ENCODE data around the gene NUDCD3. TPM values are rescaled to one million over a fixed set of nuclear protein-coding genes. Genes with fewer than 3 reads are reported as not detected.

The NUDCD3 gene
- total RNA-seq, 1 donor from 2014 or later, result 107 TPM

DNA sequence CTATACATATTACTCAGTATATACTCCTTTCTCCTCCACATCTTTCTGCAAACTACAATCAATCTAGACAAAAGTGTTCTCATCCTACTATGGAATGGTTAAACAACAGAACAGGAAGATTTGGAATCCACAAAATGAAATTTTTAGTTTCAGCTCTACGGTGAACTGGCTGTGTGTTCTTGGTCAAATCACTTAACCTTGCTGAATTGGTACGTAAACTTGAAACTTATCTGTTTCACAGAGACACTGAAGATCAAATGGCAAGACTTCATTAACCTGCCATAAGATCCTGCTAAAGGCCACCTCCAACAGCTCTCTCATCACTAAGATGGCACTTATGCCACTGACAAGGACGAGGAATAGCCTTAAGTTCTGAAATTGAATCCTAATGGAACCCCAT is 1.5 kb downstream of the NUDCD3 start:
- DNase-seq, result no peak
- ATAC-seq (ENCODE audit: poor library complexity), result no peak
- intact Hi-C loops (cut with DNase I), result no loop called here

GRCh38 chr7:44486693-44487092 is 3.8 kb downstream of the NUDCD3 start:
- DNase-seq (no peak), ATAC-seq (ENCODE audit: poor library complexity) (no peak)
- intact Hi-C loops (cut with DNase I), result no loop called here

DNA sequence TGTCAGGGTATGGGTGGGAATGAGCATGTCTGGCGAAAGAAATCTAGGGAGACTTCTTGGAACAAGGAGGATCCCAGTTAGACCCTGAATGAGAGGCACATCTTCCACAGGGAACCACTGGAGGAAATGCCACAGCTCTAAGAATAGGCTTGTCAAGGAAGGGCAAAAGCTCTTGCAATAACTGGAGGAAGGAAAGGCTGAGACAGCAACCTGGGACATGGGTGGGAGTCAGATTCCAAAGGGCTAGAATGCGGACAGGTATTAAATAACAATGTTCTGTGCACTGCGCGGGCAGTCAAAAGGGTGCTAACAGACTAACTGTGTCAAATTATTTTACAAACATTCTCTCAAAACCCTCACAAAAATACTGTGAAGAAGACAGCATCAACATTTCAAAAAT is 4.5 kb downstream of the NUDCD3 start:
- ATAC-seq (ENCODE audit: poor library complexity) (no peak), DNase-seq (no peak)
- intact Hi-C loops (cut with DNase I), result no loop called here

DNA sequence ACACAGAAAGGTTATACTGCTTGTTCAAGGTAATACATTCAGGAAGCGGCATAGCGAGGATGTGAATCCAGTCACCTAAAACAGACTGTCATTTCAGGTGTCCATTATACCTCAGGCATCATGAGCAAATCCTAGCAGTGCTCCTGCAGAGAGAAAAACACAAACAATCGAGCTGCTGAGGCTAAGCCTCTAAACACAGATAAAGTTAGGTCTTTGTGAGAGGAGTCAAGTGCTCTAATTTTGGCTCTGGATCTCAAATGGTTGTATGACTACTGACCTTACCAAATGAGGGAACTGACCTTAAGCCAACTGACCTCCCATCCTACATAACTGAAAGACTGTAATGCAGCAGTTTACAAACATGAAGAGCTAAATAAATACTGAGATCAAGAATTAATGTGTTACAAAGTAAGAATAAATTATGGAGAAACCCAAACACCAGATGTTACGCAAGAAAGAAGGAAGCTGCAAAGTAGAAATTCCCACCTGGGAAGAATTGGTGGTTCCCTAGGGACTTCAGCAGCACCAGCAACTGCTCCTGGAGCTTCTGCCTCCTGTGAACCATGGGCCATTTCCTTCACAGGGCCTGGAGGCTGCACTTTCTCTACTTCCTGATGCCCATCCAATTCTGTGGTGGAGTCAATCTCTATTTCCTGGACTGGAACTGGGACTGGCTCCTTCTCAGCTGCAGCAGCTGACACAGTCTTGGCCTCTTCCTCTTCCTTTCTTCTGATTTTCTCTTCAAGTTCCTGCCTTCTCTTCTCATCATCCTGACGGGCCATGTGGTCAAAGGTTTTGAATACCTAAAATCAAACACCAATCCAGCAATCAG is 5.8 kb downstream of the NUDCD3 start:
- DNase-seq (no peak), ATAC-seq (ENCODE audit: poor library complexity) (peak; percentile 73)
- intact Hi-C loops (cut with DNase I), result no loop called here

- no peak for ATAC-seq (ENCODE audit: poor library complexity)
- intact Hi-C loops (cut with DNase I), result no loop called here
- DNase-seq, result no peak
Measured at GRCh38 chr7:44482502-44483485, 7.7 kb downstream of the NUDCD3 start.

DNA sequence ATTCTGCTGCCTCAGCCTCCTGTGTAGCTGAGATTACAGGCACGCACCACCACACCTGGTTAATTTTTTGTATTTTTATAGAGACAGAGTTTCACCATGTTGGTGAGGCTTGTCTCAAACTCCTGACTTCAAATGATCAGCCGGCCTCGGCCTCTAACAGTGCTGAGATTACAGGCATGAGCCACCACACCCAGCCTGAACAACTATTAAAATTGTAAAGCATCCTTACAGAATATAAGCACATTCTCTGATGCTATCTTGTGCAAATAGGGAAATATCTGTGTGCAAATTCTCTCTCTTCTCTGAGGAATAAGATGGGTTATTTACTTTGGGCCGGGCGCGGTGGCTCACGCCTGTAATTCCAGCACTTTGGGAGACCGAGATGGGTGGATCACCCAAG is 12.5 kb downstream of the NUDCD3 start:
- DNase-seq, result no peak
- no peak for ATAC-seq (ENCODE audit: poor library complexity)
- intact Hi-C loops (cut with DNase I), result loop anchor here (2.0 to 10.0 kb wide), 2 partner anchors 103 to 235 kb away; no protein-coding TSS in a partner anchor

- ATAC-seq (ENCODE audit: poor library complexity), result peak; percentile 88
- intact Hi-C loops (cut with DNase I), result loop anchor here (2.0 to 10.0 kb wide), 2 partner anchors 102 to 234 kb away; no protein-coding TSS in a partner anchor
- DNase-seq, result peak; percentile 55
Measured at GRCh38 chr7:44477063-44477830, 13.2 kb downstream of the NUDCD3 start.

- DNase-seq (no peak), ATAC-seq (ENCODE audit: poor library complexity) (no peak)
- intact Hi-C loops (cut with DNase I), result loop anchor here (2.0 to 10.0 kb wide), 2 partner anchors 102 to 234 kb away; no protein-coding TSS in a partner anchor
Measured at GRCh38 chr7:44476313-44476712, 14.1 kb downstream of the NUDCD3 start.

DNA sequence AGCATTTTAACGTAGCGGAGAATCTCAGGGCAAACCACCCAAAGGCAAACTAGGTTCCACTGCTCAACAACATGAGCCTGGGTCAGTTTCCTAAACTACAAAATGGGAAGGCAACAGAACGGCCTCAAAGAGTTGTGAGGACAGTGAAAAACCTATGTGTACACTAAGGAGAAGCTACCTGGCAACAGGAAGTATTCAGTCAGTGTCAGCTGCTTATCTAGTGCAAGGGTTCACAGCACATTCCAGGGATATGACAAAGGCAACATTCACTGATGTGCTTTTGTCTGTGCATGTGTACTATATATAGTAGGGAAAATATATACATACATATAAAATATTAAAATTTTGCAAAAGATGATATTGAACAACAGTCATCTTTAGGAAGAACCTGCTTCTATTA is 17.2 kb downstream of the NUDCD3 start:
- peak; percentile 29 for ATAC-seq (ENCODE audit: poor library complexity)
- no peak for DNase-seq
- intact Hi-C loops (cut with DNase I), result loop anchor here (10.0 kb wide), 1 partner anchor 98 kb away; no protein-coding TSS in a partner anchor

GRCh38 chr7:44472843-44473242 is 17.6 kb downstream of the NUDCD3 start:
- intact Hi-C loops (cut with DNase I), result loop anchor here (10.0 kb wide), 1 partner anchor 98 kb away; no protein-coding TSS in a partner anchor
- peak; percentile 5 for ATAC-seq (ENCODE audit: poor library complexity)
- no peak for DNase-seq

- intact Hi-C loops (cut with DNase I), result loop anchor here (10.0 kb wide), 1 partner anchor 97 kb away; no protein-coding TSS in a partner anchor
Measured at GRCh38 chr7:44471850-44472249, 18.6 kb downstream of the NUDCD3 start.

DNA sequence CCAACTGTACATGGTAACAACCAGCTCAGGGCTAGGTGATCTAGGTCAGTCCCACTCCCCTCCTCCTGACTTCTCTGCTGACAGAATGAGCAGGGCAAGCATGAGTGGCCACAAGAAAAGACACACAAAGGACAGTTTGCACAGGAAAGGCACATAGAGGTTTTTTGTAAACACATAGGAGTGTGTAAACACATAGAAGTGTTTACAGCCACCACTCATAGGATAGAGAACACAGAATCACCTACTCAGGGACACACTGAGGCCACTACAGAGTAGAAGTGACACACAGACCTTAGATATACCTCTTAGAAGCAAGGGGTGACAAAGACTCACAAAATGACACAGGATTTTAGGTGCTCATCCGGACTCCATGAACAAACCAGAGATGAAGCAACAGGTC is 19.0 kb downstream of the NUDCD3 start:
- ATAC-seq (ENCODE audit: poor library complexity) (no peak), DNase-seq (no peak)
- intact Hi-C loops (cut with DNase I), result loop anchor here (10.0 kb wide), 1 partner anchor 97 kb away; no protein-coding TSS in a partner anchor

More at GRCh38 chr7:44471850-44472249, 18.6 kb downstream of the NUDCD3 start:
- ATAC-seq (ENCODE audit: poor library complexity) (no peak), DNase-seq (no peak)

DNA sequence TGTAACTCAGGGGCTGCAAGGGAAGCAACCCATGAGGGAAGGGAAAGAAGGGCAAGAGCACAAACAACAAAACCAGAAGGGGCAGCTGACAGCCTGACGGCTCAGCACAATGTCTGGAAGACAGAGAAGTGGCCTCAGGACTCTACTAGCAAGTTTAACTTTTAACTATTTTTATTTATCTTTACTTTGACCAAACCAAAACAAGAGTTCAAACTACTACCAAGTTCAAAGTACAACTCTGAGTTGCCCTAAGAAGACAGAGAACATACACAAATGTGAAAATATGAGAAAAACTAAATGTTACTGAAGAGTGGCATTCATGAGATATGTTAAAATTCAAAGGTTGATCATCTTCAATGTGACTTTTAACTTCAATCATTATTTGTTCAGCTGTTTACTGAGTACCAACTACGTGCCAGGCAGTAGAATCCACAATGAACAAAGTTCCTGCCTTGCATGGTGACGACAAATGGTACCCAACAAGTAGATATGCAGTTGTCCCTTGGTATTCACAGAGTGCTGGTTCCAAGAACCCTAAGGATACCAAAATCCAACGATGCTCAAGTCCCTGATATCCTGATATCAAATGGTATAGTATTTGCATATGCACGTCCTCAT is 19.7 kb downstream of the NUDCD3 start:
- DNase-seq (no peak), ATAC-seq (ENCODE audit: poor library complexity) (no peak)
- intact Hi-C loops (cut with DNase I), result loop anchor here (10.0 kb wide), 1 partner anchor 96 kb away; no protein-coding TSS in a partner anchor

GRCh38 chr7:44470135-44470479 is 20.4 kb downstream of the NUDCD3 start:
- intact Hi-C loops (cut with DNase I), result loop anchor here (10.0 kb wide), 1 partner anchor 95 kb away; no protein-coding TSS in a partner anchor
- DNase-seq (no peak), ATAC-seq (ENCODE audit: poor library complexity) (no peak)

- DNase-seq (no peak), ATAC-seq (ENCODE audit: poor library complexity) (no peak)
- intact Hi-C loops (cut with DNase I), result loop anchor here (10.0 kb wide), 1 partner anchor 95 kb away; no protein-coding TSS in a partner anchor
Measured at GRCh38 chr7:44469461-44470134, 20.9 kb downstream of the NUDCD3 start.

GRCh38 chr7:44467217-44467548 is 23.3 kb downstream of the NUDCD3 start:
- DNase-seq (no peak), ATAC-seq (ENCODE audit: poor library complexity) (no peak)
- intact Hi-C loops (cut with DNase I), result no loop called here
